WTC11 (cell line): Measurements from ENCODE around the gene VRTN. TPM values are rescaled to one million over a fixed set of nuclear protein-coding genes. Genes with fewer than 3 reads are reported as not detected.

Experiments
- ATAC-seq: fragments of 200-7000 bp; cut with Tn5 transposase; 2 replicates; pipeline ENCODE4 v1.10.0; 2021; ENCODE audit warnings: mild to moderate bottlenecking, moderate library complexity
- CTCF ChIA-PET: fragments of 300-600 bp; sonication (Branson Sonifier 250); formaldehyde crosslinking; loops from one replicate; lab custom pipeline; 2021; ENCODE audit warnings: antibody characterized with exemption; lab: Charles Lee
- POLR2A ChIA-PET: fragments of 350-600 bp; sonication (Branson Sonifier 250); formaldehyde crosslinking; loops from one replicate; lab custom pipeline; 2021; ENCODE audit warnings: antibody characterized with exemption; lab: Charles Lee
- DNase-seq: peaks from one replicate; pipeline ENCODE4 v3.0.0; 2021; ENCODE audit warnings: low spot score
- H3K27ac Mint-ChIP-seq: 2 replicates; pipeline ENCODE4 v1.8.0; 2021; ENCODE audit warnings: mixed read lengths
- H3K27me3 Mint-ChIP-seq: 2 replicates; pipeline ENCODE4 v1.8.0; 2021; ENCODE audit warnings: low read depth, mild to moderate bottlenecking, moderate library complexity, mixed read lengths
- H3K36me3 Mint-ChIP-seq: 2 replicates; pipeline ENCODE4 v1.8.0; 2021; ENCODE audit warnings: mixed read lengths
- H3K4me1 Mint-ChIP-seq: 2 replicates; pipeline ENCODE4 v1.8.0; 2022; ENCODE audit warnings: mixed read lengths
- H3K4me3 Mint-ChIP-seq: 2 replicates; pipeline ENCODE4 v1.8.0; 2021; ENCODE audit warnings: mild to moderate bottlenecking, moderate library complexity, mixed read lengths
- H3K9me3 Mint-ChIP-seq: 2 replicates; pipeline ENCODE4 v1.8.0; 2021; ENCODE audit warnings: mixed read lengths
- CREM ChIP-seq: sonication (generic); formaldehyde crosslinking; IDR thresholded peaks from 2 replicates; pipeline ENCODE4 v1.8.1; 2022; ENCODE audit warnings: mild to moderate bottlenecking, missing genetic modification reagents, moderate library complexity
- ELF4 ChIP-seq: sonication (generic); formaldehyde crosslinking; IDR thresholded peaks from 2 replicates; pipeline ENCODE4 v1.8.1; 2022; ENCODE audit warnings: low read depth, mild to moderate bottlenecking, moderate library complexity, missing genetic modification reagents
- FOXJ3 ChIP-seq: sonication (generic); formaldehyde crosslinking; IDR thresholded peaks from 2 replicates; pipeline ENCODE4 v1.9.0; 2021; ENCODE audit warnings: missing genetic modification reagents, mild to moderate bottlenecking, borderline replicate concordance
- JUN ChIP-seq: sonication (generic); formaldehyde crosslinking; IDR thresholded peaks from 2 replicates; pipeline ENCODE4 v1.8.0; 2023; ENCODE audit warnings: mild to moderate bottlenecking, missing genetic modification reagents
- NFATC4 ChIP-seq: fragments of 250-450 bp; sonication (Bioruptor Pico); IDR thresholded peaks from 2 replicates; pipeline ENCODE4 v1.9.0; 2021; ENCODE audit warnings: mild to moderate bottlenecking
- NR2C2 ChIP-seq: sonication (generic); formaldehyde crosslinking; IDR thresholded peaks from 2 replicates; pipeline ENCODE4 v1.8.0; 2022; ENCODE audit warnings: mild to moderate bottlenecking, missing genetic modification reagents
- TCF7 ChIP-seq: sonication (generic); formaldehyde crosslinking; IDR thresholded peaks from 2 replicates; pipeline ENCODE4 v1.8.0; 2022; ENCODE audit warnings: mild to moderate bottlenecking, low read depth, missing genetic modification reagents, moderate library complexity
- ZNF232 ChIP-seq: sonication (generic); formaldehyde crosslinking; IDR thresholded peaks from 2 replicates; pipeline ENCODE4 v1.8.0; 2022; ENCODE audit warnings: mild to moderate bottlenecking, missing genetic modification reagents
- ZNF317 ChIP-seq: sonication (generic); formaldehyde crosslinking; IDR thresholded peaks from 2 replicates; pipeline ENCODE4 v1.8.1; 2023; ENCODE audit warnings: low read depth, mild to moderate bottlenecking, moderate library complexity, missing genetic modification reagents, borderline replicate concordance
- ZNF671 ChIP-seq: fragments of 250-450 bp; sonication (Bioruptor Pico); IDR thresholded peaks from 2 replicates; pipeline ENCODE4 v1.8.0; 2021; ENCODE audit warnings: mild to moderate bottlenecking
- total RNA-seq: library from RNA; stranded (reverse); gene quantifications from 3 replicates; pipeline ENCODE4 v1.2.3, GENCODE V29; 2021
- TF ChIP-seq, protein P1 (sequence below): sonication (generic); formaldehyde crosslinking; IDR thresholded peaks from 2 replicates; pipeline ENCODE4 v1.8.1; 2023; ENCODE audit warnings: mild to moderate bottlenecking, missing genetic modification reagents, moderate library complexity
- TF ChIP-seq, protein P2 (sequence below): sonication (generic); formaldehyde crosslinking; IDR thresholded peaks from 2 replicates; pipeline ENCODE4 v1.8.0; 2023; ENCODE audit warnings: missing genetic modification reagents, mild to moderate bottlenecking, borderline replicate concordance
- TF ChIP-seq, protein P3 (sequence below): fragments of 250-450 bp; sonication (Bioruptor Pico); IDR thresholded peaks from 2 replicates; pipeline ENCODE4 v1.9.0; 2021; ENCODE audit warnings: mild to moderate bottlenecking
- TF ChIP-seq, protein P4 (sequence below): sonication (generic); formaldehyde crosslinking; IDR thresholded peaks from 2 replicates; pipeline ENCODE4 v1.8.1; 2022; ENCODE audit warnings: low read depth, mild to moderate bottlenecking, moderate library complexity, missing genetic modification reagents, borderline replicate concordance
- TF ChIP-seq, protein P5 (sequence below): sonication (generic); formaldehyde crosslinking; IDR thresholded peaks from 2 replicates; pipeline ENCODE4 v1.8.1; 2023; ENCODE audit warnings: mild to moderate bottlenecking, missing genetic modification reagents, borderline replicate concordance
- TF ChIP-seq, protein P6 (sequence below): sonication (generic); formaldehyde crosslinking; IDR thresholded peaks from 2 replicates; pipeline ENCODE4 v1.8.0; 2022; ENCODE audit warnings: mild to moderate bottlenecking, missing genetic modification reagents

The VRTN gene
- total RNA-seq, 1 experiment from 2014 or later, result 106 TPM

DNA sequence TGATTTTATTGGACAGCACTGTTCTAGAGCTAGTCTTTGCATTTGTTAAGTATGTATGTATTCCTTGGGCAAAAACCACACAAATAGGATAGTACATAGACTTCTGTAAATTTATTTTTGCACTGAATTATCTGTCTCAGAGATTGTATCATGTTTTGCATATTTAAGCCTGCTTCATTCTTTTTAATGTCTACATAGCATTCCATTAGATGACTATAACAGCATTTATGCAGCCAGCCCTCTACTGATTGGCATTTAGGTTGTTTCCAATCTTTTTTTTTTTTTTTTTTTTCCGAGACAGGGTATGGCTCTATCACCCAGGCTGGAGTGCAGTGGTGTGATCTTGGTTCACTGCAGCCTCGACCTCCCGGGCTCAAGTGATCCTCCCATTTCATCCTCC is 43.2 kb downstream of the VRTN start:
- no peak overlapping the region for H3K4me3 Mint-ChIP-seq
- no peak overlapping the region for H3K27ac Mint-ChIP-seq
- POLR2A ChIA-PET, result interaction anchor here (0.8 kb wide), 1 partner anchor 98 kb away, joined by 4 read pairs; no protein-coding TSS in a partner anchor
- no peak for DNase-seq
- CTCF ChIA-PET, result interaction anchor here (0.7 kb wide), 1 partner anchor 457 kb away, joined by 4 read pairs; no protein-coding TSS in a partner anchor
- no peaks in the 10 kb centered on the region for H3K9me3 Mint-ChIP-seq
- no peak for ATAC-seq
- H3K27me3 Mint-ChIP-seq, result no peaks in the 10 kb centered on the region
- H3K4me1 Mint-ChIP-seq, result peaks cover 23% of the 10 kb centered on the region
- no peaks in the 10 kb centered on the region for H3K36me3 Mint-ChIP-seq
- no peak for TF ChIP-seq ZNF317 (CRISPR knock-in tag)
- TF ChIP-seq, protein P1, sequence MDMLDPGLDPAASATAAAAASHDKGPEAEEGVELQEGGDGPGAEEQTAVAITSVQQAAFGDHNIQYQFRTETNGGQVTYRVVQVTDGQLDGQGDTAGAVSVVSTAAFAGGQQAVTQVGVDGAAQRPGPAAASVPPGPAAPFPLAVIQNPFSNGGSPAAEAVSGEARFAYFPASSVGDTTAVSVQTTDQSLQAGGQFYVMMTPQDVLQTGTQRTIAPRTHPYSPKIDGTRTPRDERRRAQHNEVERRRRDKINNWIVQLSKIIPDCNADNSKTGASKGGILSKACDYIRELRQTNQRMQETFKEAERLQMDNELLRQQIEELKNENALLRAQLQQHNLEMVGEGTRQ, result no peak
- TF ChIP-seq, protein P2, sequence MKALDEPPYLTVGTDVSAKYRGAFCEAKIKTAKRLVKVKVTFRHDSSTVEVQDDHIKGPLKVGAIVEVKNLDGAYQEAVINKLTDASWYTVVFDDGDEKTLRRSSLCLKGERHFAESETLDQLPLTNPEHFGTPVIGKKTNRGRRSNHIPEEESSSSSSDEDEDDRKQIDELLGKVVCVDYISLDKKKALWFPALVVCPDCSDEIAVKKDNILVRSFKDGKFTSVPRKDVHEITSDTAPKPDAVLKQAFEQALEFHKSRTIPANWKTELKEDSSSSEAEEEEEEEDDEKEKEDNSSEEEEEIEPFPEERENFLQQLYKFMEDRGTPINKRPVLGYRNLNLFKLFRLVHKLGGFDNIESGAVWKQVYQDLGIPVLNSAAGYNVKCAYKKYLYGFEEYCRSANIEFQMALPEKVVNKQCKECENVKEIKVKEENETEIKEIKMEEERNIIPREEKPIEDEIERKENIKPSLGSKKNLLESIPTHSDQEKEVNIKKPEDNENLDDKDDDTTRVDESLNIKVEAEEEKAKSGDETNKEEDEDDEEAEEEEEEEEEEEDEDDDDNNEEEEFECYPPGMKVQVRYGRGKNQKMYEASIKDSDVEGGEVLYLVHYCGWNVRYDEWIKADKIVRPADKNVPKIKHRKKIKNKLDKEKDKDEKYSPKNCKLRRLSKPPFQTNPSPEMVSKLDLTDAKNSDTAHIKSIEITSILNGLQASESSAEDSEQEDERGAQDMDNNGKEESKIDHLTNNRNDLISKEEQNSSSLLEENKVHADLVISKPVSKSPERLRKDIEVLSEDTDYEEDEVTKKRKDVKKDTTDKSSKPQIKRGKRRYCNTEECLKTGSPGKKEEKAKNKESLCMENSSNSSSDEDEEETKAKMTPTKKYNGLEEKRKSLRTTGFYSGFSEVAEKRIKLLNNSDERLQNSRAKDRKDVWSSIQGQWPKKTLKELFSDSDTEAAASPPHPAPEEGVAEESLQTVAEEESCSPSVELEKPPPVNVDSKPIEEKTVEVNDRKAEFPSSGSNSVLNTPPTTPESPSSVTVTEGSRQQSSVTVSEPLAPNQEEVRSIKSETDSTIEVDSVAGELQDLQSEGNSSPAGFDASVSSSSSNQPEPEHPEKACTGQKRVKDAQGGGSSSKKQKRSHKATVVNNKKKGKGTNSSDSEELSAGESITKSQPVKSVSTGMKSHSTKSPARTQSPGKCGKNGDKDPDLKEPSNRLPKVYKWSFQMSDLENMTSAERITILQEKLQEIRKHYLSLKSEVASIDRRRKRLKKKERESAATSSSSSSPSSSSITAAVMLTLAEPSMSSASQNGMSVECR, result no peak
- TF ChIP-seq, protein P3, sequence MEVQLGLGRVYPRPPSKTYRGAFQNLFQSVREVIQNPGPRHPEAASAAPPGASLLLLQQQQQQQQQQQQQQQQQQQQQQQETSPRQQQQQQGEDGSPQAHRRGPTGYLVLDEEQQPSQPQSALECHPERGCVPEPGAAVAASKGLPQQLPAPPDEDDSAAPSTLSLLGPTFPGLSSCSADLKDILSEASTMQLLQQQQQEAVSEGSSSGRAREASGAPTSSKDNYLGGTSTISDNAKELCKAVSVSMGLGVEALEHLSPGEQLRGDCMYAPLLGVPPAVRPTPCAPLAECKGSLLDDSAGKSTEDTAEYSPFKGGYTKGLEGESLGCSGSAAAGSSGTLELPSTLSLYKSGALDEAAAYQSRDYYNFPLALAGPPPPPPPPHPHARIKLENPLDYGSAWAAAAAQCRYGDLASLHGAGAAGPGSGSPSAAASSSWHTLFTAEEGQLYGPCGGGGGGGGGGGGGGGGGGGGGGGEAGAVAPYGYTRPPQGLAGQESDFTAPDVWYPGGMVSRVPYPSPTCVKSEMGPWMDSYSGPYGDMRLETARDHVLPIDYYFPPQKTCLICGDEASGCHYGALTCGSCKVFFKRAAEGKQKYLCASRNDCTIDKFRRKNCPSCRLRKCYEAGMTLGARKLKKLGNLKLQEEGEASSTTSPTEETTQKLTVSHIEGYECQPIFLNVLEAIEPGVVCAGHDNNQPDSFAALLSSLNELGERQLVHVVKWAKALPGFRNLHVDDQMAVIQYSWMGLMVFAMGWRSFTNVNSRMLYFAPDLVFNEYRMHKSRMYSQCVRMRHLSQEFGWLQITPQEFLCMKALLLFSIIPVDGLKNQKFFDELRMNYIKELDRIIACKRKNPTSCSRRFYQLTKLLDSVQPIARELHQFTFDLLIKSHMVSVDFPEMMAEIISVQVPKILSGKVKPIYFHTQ (CRISPR knock-in tag), result no peak
- TF ChIP-seq, protein P4, sequence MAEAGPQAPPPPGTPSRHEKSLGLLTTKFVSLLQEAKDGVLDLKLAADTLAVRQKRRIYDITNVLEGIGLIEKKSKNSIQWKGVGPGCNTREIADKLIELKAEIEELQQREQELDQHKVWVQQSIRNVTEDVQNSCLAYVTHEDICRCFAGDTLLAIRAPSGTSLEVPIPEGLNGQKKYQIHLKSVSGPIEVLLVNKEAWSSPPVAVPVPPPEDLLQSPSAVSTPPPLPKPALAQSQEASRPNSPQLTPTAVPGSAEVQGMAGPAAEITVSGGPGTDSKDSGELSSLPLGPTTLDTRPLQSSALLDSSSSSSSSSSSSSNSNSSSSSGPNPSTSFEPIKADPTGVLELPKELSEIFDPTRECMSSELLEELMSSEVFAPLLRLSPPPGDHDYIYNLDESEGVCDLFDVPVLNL (CRISPR knock-in tag), result no peak
- TF ChIP-seq ELF4 (CRISPR knock-in tag), result no peak
- TF ChIP-seq CREM (CRISPR knock-in tag), result no peak
- TF ChIP-seq ZNF232 (CRISPR knock-in tag), result no peak
- no peak for TF ChIP-seq FOXJ3 (CRISPR knock-in tag)

DNA sequence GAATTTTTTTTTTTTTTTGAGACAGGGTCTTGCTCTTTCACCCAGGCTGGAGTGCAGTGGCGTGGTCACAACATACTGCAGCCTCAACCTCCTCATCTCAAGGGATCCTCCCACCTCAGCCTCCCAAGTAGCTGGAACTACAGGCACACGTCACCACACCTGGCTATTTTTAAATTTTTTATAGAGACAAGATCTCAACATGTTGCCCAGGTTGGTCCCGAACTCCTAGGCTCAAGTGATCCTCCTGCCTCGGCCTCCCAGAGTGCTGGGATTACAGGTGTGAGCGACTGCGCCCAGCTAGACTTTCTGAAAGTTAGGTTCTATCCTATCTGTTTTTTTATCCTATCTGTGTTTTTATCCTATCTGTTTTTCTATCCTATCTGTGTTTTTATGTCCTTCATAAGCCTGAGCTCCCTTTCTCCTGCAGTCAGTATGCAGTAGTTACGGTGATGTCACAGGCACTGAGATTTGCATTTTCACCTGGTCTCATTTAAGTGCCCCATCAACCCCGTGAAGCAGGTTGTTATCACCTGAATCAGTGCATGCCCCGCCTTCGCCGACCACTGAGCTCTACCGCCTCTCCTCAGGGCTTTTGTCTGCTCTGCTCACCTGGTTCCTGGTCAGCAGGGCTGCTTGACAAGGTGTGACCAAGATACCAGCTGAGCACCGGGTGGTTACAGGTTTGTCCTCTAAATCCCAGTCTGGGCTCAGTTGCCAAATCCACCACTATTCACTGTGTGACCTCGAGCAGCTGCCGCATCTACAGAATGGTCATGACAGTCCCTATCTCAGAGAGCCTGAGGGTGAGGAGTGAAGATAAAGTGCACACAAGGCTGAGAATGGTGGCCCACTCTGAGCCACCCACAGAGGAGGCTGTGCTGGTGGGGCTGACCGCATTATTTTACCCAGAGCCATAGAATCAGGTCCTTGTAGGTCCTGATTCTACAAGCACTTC is 44.6 kb downstream of the VRTN start:
- Mint-ChIP-seq H3K4me3 (no peak overlapping the region), H3K27ac (no peak overlapping the region), H3K27me3 (no peaks in the 10 kb centered on the region), H3K9me3 (no peaks in the 10 kb centered on the region), H3K36me3 (no peaks in the 10 kb centered on the region), H3K4me1 (peaks cover 31% of the 10 kb centered on the region)
- ATAC-seq, result peak; percentile 31
- CTCF ChIA-PET, result interaction anchor here (0.6 to 1.3 kb wide), 2 partner anchors 23 to 102 kb away, joined by 3 read pairs; no protein-coding TSS in a partner anchor
- POLR2A ChIA-PET, result no interaction called here
- DNase-seq, result no peak
- TF ChIP-seq JUN, result no peak
- TF ChIP-seq TCF7, result no peak
- TF ChIP-seq, protein P5, sequence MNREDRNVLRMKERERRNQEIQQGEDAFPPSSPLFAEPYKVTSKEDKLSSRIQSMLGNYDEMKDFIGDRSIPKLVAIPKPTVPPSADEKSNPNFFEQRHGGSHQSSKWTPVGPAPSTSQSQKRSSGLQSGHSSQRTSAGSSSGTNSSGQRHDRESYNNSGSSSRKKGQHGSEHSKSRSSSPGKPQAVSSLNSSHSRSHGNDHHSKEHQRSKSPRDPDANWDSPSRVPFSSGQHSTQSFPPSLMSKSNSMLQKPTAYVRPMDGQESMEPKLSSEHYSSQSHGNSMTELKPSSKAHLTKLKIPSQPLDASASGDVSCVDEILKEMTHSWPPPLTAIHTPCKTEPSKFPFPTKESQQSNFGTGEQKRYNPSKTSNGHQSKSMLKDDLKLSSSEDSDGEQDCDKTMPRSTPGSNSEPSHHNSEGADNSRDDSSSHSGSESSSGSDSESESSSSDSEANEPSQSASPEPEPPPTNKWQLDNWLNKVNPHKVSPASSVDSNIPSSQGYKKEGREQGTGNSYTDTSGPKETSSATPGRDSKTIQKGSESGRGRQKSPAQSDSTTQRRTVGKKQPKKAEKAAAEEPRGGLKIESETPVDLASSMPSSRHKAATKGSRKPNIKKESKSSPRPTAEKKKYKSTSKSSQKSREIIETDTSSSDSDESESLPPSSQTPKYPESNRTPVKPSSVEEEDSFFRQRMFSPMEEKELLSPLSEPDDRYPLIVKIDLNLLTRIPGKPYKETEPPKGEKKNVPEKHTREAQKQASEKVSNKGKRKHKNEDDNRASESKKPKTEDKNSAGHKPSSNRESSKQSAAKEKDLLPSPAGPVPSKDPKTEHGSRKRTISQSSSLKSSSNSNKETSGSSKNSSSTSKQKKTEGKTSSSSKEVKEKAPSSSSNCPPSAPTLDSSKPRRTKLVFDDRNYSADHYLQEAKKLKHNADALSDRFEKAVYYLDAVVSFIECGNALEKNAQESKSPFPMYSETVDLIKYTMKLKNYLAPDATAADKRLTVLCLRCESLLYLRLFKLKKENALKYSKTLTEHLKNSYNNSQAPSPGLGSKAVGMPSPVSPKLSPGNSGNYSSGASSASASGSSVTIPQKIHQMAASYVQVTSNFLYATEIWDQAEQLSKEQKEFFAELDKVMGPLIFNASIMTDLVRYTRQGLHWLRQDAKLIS (CRISPR knock-in tag), result no peak
- TF ChIP-seq, protein P1, result no peak
- TF ChIP-seq, protein P6, sequence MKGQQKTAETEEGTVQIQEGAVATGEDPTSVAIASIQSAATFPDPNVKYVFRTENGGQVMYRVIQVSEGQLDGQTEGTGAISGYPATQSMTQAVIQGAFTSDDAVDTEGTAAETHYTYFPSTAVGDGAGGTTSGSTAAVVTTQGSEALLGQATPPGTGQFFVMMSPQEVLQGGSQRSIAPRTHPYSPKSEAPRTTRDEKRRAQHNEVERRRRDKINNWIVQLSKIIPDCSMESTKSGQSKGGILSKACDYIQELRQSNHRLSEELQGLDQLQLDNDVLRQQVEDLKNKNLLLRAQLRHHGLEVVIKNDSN (CRISPR knock-in tag), result no peak
- no peak for TF ChIP-seq NR2C2 (CRISPR knock-in tag)
- no peak for TF ChIP-seq NFATC4 (CRISPR knock-in tag)
- no peak for TF ChIP-seq ZNF671
